Peyer's patch (tissue), 4 donors: ENCODE results near the gene WDR83. TPM values are rescaled to one million over a fixed set of nuclear protein-coding genes. Genes with fewer than 3 reads are reported as not detected.

Source experiments
- DNase-seq, 3 donors: peaks; one replicate each; pipeline ENCODE4 v3.0.0-alpha.2; 2017 to 2019
- H3K27ac ChIP-seq, 4 donors: fragments of 200-600 bp; sonication (generic); one replicate each; pipeline ENCODE4 v1.5.1; 2016 to 2019
- H3K27me3 ChIP-seq, 2 donors: fragments of 200-600 bp; sonication (generic); one replicate each; pipeline ENCODE4 v1.5.1; 2019
- H3K36me3 ChIP-seq, 3 donors: fragments of 200-600 bp; sonication (generic); one replicate each; pipeline ENCODE4 v1.5.1; 2016 to 2019
- H3K4me1 ChIP-seq, 4 donors: fragments of 200-600 bp; sonication (generic); one replicate each; pipeline ENCODE4 v1.5.1; 2016 to 2019
- H3K4me3 ChIP-seq, 4 donors: fragments of 200-600 bp; sonication (generic); 1 replicate in 3 of 4; 2 replicates in 1 of 4; pipeline ENCODE4 v1.5.1; 2016 to 2019; ENCODE audit warnings: mild to moderate bottlenecking in 1 of 4
- H3K9me3 ChIP-seq, 4 donors: fragments of 200-600 bp; sonication (generic); one replicate each; pipeline ENCODE4 v1.5.1; 2016 to 2019; ENCODE audit warnings: mild to moderate bottlenecking in 1 of 4
- CTCF ChIP-seq, 6 experiments: fragments of 450-650 bp in 4 of 6; fragments of 200-600 bp in 2 of 6; sonication (generic) in 1 of 6; IDR thresholded peaks; one replicate each; pipeline ENCODE4 v1.5.1; 2017 to 2019; ENCODE audit warnings: antibody characterized with exemption in 6 of 6, mild to moderate bottlenecking in 3 of 6, moderate library complexity in 1 of 6
- POLR2A ChIP-seq, 2 donors: fragments of 450-650 bp; IDR thresholded peaks; one replicate each; pipeline ENCODE4 v1.5.1; 2017; ENCODE audit warnings: antibody characterized with exemption in 2 of 2, mild to moderate bottlenecking in 2 of 2, moderate library complexity in 2 of 2
- total RNA-seq, 4 donors: library from RNA; depleted of rRNA; stranded (reverse); fragments of >200 nt; gene quantifications; one replicate each; pipeline ENCODE4 v1.1.0, GENCODE V29; 2016

The WDR83 gene
- total RNA-seq, 4 donors from 2014 or later, result 2.8 to 14.0 (median 9.5) TPM

- Histone ChIP-seq H3K4me3 (no peak overlapping the region), H3K9me3 (no peaks in the 10 kb centered on the region), H3K36me3 (no peaks in the 10 kb centered on the region), H3K27ac (no peak overlapping the region), H3K4me1 (peaks cover 0 to under 1% (median 0%) of the 10 kb centered on the region in 4 donors), H3K27me3 (no peaks in the 10 kb centered on the region)
- DNase-seq, result no peak
- TF ChIP-seq POLR2A (IDR thresholded peaks at IDR 0.05) (no peak), CTCF (IDR thresholded peaks at IDR 0.05) (no peak)
Observed at GRCh38 chr19:12689581-12690216, 23.1 kb downstream of the WDR83 start.

DNA sequence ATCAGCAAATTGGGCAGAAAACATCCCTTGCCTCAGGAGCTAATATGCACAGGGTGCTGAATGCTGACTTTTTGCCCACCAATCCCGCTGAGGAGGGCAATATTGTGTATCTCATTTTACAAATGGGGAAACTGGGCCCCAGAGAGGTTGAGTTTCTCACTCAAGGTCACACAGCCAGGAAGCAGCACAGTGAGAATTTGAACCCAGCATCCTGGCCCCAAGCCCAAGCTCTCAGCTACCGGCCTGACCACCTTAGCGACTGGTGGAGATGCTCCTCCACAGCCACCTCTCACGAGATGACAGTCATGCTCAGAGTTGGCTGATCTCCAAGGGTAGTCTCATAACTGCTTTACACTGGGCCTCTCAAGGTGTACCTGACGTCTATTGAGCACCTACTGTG lies 26.4 kb downstream of the WDR83 start:
- Histone ChIP-seq H3K36me3 (no peaks in the 10 kb centered on the region), H3K27me3 (no peaks in the 10 kb centered on the region), H3K9me3 (no peaks in the 10 kb centered on the region), H3K4me1 (peaks cover 0 to 15% (median 10%) of the 10 kb centered on the region in 4 donors), H3K27ac (no peak overlapping the region), H3K4me3 (no peak overlapping the region)
- no peak for TF ChIP-seq CTCF (IDR thresholded peaks at IDR 0.05)
- TF ChIP-seq POLR2A (IDR thresholded peaks at IDR 0.05), result no peak
- no peak for DNase-seq

DNA sequence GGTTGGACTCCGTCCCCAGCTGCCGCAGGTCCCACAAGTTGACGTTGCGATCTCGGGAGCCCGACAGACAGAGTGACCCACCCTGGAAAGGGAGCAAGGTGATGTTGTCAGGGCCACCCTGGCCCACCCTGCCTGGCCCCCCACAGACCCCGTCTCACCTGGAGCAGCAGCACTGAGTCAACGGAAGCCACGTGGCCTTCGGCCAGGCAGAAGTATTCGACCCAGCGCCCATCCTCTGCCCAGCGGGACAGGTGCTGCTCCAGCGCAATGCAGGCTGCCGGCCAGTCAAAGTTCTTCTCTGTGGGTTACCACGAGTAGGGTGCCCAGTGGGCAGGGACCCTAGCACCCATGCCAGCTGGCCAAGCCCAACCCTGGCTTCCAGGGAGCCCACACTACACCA lies 28.0 kb downstream of the WDR83 start:
- no peak overlapping the region for H3K27ac ChIP-seq
- H3K27me3 ChIP-seq, result no peaks in the 10 kb centered on the region
- H3K4me1 ChIP-seq, result peaks cover 0 to 15% (median 10%) of the 10 kb centered on the region in 4 donors
- no peak overlapping the region for H3K4me3 ChIP-seq
- no peak for DNase-seq
- no peak for TF ChIP-seq POLR2A (IDR thresholded peaks at IDR 0.05)
- no peak for TF ChIP-seq CTCF (IDR thresholded peaks at IDR 0.05)
- H3K36me3 ChIP-seq, result peaks cover 0 to 2% (median 0%) of the 10 kb centered on the region in 3 donors
- H3K9me3 ChIP-seq, result no peaks in the 10 kb centered on the region

DNA sequence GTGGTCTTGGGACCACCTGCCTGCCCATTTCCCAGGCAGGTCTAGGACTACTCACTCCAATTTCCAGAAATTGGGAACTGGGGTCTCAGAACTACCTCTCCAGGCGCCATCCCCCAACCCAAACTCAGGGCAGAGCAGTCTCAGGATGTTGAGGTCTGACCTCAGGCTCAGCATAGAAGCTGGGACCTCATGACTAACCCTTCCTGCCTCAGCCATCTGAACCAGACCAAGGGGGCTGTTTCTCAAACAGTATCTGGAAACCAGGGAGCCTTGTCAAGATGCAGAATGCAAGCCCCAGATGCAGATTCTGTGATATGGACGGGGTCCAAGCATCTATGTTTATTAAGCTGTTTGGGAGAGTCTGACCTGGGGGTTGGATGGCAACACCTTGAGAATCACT lies 28.5 kb downstream of the WDR83 start:
- no peak overlapping the region for H3K4me3 ChIP-seq
- H3K36me3 ChIP-seq, result peaks cover 0 to 6% (median 0%) of the 10 kb centered on the region in 3 donors
- peaks cover 0 to 15% (median 10%) of the 10 kb centered on the region in 4 donors for H3K4me1 ChIP-seq
- H3K27ac ChIP-seq, result no peak overlapping the region
- TF ChIP-seq CTCF (IDR thresholded peaks at IDR 0.05), result no peak
- TF ChIP-seq POLR2A (IDR thresholded peaks at IDR 0.05), result no peak
- no peaks in the 10 kb centered on the region for H3K9me3 ChIP-seq
- no peak for DNase-seq
- no peaks in the 10 kb centered on the region for H3K27me3 ChIP-seq

DNA sequence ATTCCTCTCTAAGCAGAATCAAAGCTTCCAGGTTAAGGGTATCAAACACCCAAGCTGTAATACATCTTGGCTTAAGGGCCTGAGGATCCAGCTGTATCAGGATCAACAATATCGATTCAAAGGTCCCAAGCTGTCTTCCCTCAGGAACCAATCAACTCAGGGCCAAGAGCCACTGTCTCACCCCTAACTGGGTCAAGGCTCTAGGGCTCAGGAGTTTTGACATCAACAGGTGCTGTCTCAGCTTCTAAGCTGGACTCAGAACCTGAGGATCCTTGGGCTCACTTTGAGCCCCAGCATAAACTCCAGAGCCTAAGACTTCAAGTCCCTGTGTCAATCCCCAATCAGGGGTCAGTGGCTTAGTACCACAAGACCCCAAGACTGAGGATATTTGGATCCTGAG lies 28.9 kb downstream of the WDR83 start:
- no peaks in the 10 kb centered on the region for H3K9me3 ChIP-seq
- H3K27ac ChIP-seq, result no peak overlapping the region
- no peaks in the 10 kb centered on the region for H3K27me3 ChIP-seq
- H3K4me1 ChIP-seq, result peaks cover 0 to 15% (median 10%) of the 10 kb centered on the region in 4 donors
- DNase-seq, result no peak
- H3K36me3 ChIP-seq, result peaks cover 0 to 10% (median 0%) of the 10 kb centered on the region in 3 donors
- H3K4me3 ChIP-seq, result peak overlapping the region; percentile 57 to 97 (median 80)
- TF ChIP-seq POLR2A (IDR thresholded peaks at IDR 0.05) (no peak), CTCF (IDR thresholded peaks at IDR 0.05) (no peak)
